Measurements from ENCODE around the gene TEK.

GRCh38 chr9:27209034-27209433 lies 100.0 kb downstream of the TEK start:
- TF ChIP-seq, protein P1, sequence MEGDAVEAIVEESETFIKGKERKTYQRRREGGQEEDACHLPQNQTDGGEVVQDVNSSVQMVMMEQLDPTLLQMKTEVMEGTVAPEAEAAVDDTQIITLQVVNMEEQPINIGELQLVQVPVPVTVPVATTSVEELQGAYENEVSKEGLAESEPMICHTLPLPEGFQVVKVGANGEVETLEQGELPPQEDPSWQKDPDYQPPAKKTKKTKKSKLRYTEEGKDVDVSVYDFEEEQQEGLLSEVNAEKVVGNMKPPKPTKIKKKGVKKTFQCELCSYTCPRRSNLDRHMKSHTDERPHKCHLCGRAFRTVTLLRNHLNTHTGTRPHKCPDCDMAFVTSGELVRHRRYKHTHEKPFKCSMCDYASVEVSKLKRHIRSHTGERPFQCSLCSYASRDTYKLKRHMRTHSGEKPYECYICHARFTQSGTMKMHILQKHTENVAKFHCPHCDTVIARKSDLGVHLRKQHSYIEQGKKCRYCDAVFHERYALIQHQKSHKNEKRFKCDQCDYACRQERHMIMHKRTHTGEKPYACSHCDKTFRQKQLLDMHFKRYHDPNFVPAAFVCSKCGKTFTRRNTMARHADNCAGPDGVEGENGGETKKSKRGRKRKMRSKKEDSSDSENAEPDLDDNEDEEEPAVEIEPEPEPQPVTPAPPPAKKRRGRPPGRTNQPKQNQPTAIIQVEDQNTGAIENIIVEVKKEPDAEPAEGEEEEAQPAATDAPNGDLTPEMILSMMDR (IDR thresholded peaks at IDR 0.05; ENCODE audit: borderline replicate concordance, extremely low read depth, low read length, poor library complexity, severe bottlenecking): no peak
- no peak for TF ChIP-seq EZH2 (IDR thresholded peaks at IDR 0.05; ENCODE audit: borderline replicate concordance, low read depth, low read length, severe bottlenecking)

Measured in DND-41 (cell line).